Neural cell (in vitro differentiated cells): Measurements from ENCODE around the gene EIF4EBP2.

Experiments used
- RAD21 ChIP-seq: fragments of 450-650 bp; conservative IDR thresholded peaks from 2 replicates; pipeline ENCODE4 v1.6.1; 2014; ENCODE audit warnings: antibody characterized with exemption, mild to moderate bottlenecking, moderate library complexity
- TAF1 ChIP-seq: IDR thresholded peaks from 2 replicates; pipeline ENCODE4 v1.6.1; 2012; ENCODE audit warnings: low read depth

DNA sequence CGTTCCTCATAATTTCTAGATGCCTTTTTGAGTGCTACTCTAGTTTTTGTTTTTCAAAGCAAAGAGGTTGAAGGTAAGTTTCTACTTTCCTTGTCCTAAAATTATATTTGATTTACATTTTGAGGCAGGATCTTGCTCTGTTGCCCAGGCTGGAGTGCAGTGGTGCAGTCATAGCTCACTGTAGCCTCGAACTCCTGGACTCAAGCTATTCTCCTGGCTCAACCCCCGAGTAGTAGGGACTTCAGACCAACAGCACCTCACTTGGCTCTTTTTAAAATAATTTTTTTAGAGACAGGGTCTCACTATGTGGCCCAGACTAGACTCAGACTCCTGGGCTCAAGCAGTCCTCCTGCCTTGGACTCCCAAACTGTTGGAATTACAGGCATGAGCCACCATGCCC, 14.8 kb downstream of the EIF4EBP2 start:
- TF ChIP-seq RAD21 (no peak), TAF1 (no peak)
